Endothelial cell of umbilical vein (primary cell): ENCODE results near the gene SNED1. TPM values are rescaled to one million over a fixed set of nuclear protein-coding genes. Genes with fewer than 3 reads are reported as not detected.

Experiments used
- BruUV-seq: library from RNA; stranded (reverse); fragments of 400-500 nt; replicated peaks from 2 replicates; lab custom pipeline; 2021; lab: Mats Ljungman, UMichigan
- CTCF ChIA-PET: fragments of 300-600, 350-600 bp; sonication (Branson Sonifier 250); formaldehyde crosslinking; loops from one replicate; lab custom pipeline; 2021; ENCODE audit warnings: antibody characterized with exemption, inconsistent platforms; lab: Charles Lee
- POLR2A ChIA-PET: fragments of 300-600, 350-600 bp; sonication (Branson Sonifier 250); formaldehyde crosslinking; loops from one replicate; lab custom pipeline; 2021; ENCODE audit warnings: antibody characterized with exemption, inconsistent platforms; lab: Charles Lee
- DNase-seq: peaks from one replicate; pipeline ENCODE4 v3.0.0-alpha.2; 2011; ENCODE audit warnings: low read depth, low spot score
- FAIRE-seq: peaks from 2 replicates; lab custom pipeline; 2011; peaks lifted over from hg19 to GRCh38; lab: Jason Lieb, UNC
- H2AFZ ChIP-seq: 2 replicates; pipeline ENCODE4 v1.6.0; 2012; ENCODE audit warnings: low read depth, low read length, control low read depth, inconsistent platforms
- H3K27ac ChIP-seq: 2 replicates; pipeline ENCODE4 v1.5.1; 2011; ENCODE audit warnings: low read depth, mild to moderate bottlenecking, control low read depth, low read length, moderate library complexity; ENCODE audit not compliant: insufficient read depth
- H3K27me3 ChIP-seq, 2 experiments: 2 replicates each; pipeline versions ENCODE4 v1.6.0 to v1.6.1; 2011; ENCODE audit warnings: low read length in 2 of 2, mixed read lengths in 1 of 2; ENCODE audit not compliant: control insufficient read depth in 2 of 2, insufficient read depth in 2 of 2
- H3K36me3 ChIP-seq, 2 experiments: 2 replicates in 1 of 2; 3 replicates in 1 of 2; pipeline ENCODE4 v1.5.1; 2011; ENCODE audit warnings: low read length in 2 of 2, mild to moderate bottlenecking in 1 of 2, moderate library complexity in 1 of 2; ENCODE audit not compliant: control insufficient read depth in 2 of 2, insufficient read depth in 2 of 2; ENCODE audit errors: extremely low read depth in 1 of 2
- H3K4me1 ChIP-seq: 3 replicates; pipeline ENCODE4 v1.5.1; 2011; ENCODE audit warnings: mild to moderate bottlenecking, low read length; ENCODE audit not compliant: control insufficient read depth, insufficient read depth; ENCODE audit errors: extremely low read depth
- H3K4me2 ChIP-seq: 2 replicates; pipeline ENCODE4 v1.6.1; 2011; ENCODE audit warnings: low read length, control low read depth, mixed read lengths; ENCODE audit not compliant: insufficient read depth
- H3K4me3 ChIP-seq, 3 experiments: fragments of 200-600 bp in 1 of 3; sonication (generic), shearing (Covaris generic) in 1 of 3; replicated peaks in 1 of 3; 2 replicates each; pipeline ENCODE4 v1.5.1; 2011 to 2016; ENCODE audit warnings: control low read depth in 3 of 3, low read length in 3 of 3, mild to moderate bottlenecking in 2 of 3, inconsistent platforms in 1 of 3, low read depth in 1 of 3, moderate library complexity in 1 of 3; ENCODE audit not compliant: insufficient read depth in 1 of 3
- H3K79me2 ChIP-seq: 2 replicates; pipeline ENCODE4 v1.6.0; 2012; ENCODE audit warnings: low read length, inconsistent platforms; ENCODE audit not compliant: control insufficient read depth, insufficient read depth
- H3K9ac ChIP-seq: replicated peaks from 2 replicates; pipeline ENCODE3; 2011; ENCODE audit warnings: low read length, control low read depth; ENCODE audit not compliant: insufficient read depth; ENCODE audit errors: extremely low read depth
- H3K9me1 ChIP-seq: replicated peaks from 3 replicates; pipeline ENCODE4 v1.6.0; 2011; ENCODE audit warnings: mild to moderate bottlenecking, low read length; ENCODE audit not compliant: control insufficient read depth, insufficient read depth; ENCODE audit errors: extremely low read depth
- H3K9me3 ChIP-seq: replicated peaks from 2 replicates; pipeline ENCODE4 v1.5.1; 2012; ENCODE audit warnings: low read length, inconsistent platforms; ENCODE audit not compliant: control insufficient read depth, insufficient read depth
- H4K20me1 ChIP-seq: replicated peaks from 2 replicates; pipeline ENCODE3; 2011; ENCODE audit warnings: mild to moderate bottlenecking, low read length; ENCODE audit not compliant: control insufficient read depth, insufficient read depth; ENCODE audit errors: extremely low read depth
- EZH2 ChIP-seq: IDR thresholded peaks from 2 replicates; pipeline ENCODE4 v1.6.1; 2012; ENCODE audit warnings: borderline replicate concordance, low read depth, mild to moderate bottlenecking, moderate library complexity, low read length, inconsistent platforms; ENCODE audit not compliant: severe bottlenecking
- JUN ChIP-seq: IDR thresholded peaks from 2 replicates; pipeline ENCODE4 v1.6.1; 2011; ENCODE audit warnings: borderline replicate concordance, low read depth; ENCODE audit not compliant: insufficient read length, insufficient read depth
- MYC ChIP-seq: IDR thresholded peaks from one replicate; pipeline ENCODE4 v1.6.1; 2011; ENCODE audit warnings: mild to moderate bottlenecking, low read depth, low read length
- POLR2A ChIP-seq: IDR thresholded peaks from 2 replicates; pipeline ENCODE4 v1.6.1; 2012; ENCODE audit warnings: low read depth, mild to moderate bottlenecking, control low read depth, low read length
- dilution Hi-C: fragments of 300-500 bp; cut with MboI; formaldehyde crosslinking; loops from one replicate; pipeline ENCODE4 v1.15.0; 2019; ENCODE audit warnings: low sequenced_read_pairs; ENCODE audit not compliant: extremely low pct_ligation_motif_present
- intact Hi-C: fragments of 100-400 bp; cut with micrococcal nuclease; formaldehyde crosslinking; loops from one replicate; pipeline ENCODE4 v1.10.0; 2022
- polyA plus RNA-seq, 4 experiments: library from polyadenylated mRNA; depleted of rRNA in 3 of 4; stranded (reverse) in 3 of 4; unstranded in 1 of 4; fragments of >200 nt; gene quantifications; 2 replicates each; pipeline versions ENCODE4 v1.2.1 to v1.2.3, GENCODE V29; 2011 to 2012; ENCODE audit warnings: missing spikeins in 1 of 4
- total RNA-seq: library from RNA; stranded (reverse); gene quantifications from 2 replicates; pipeline ENCODE4 v1.2.3, GENCODE V29; 2021
- TF ChIP-seq, protein P1 (sequence below): IDR thresholded peaks from 2 replicates; pipeline ENCODE4 v1.6.1; 2011; ENCODE audit not compliant: insufficient read depth, insufficient read length
- TF ChIP-seq, protein P2 (sequence below), 2 donors: IDR thresholded peaks; 1 replicate in 1 of 2; 2 replicates in 1 of 2; pipeline ENCODE4 v1.5.1; 2011; ENCODE audit warnings: low read length in 2 of 2, mild to moderate bottlenecking in 2 of 2, moderate library complexity in 2 of 2, control low read depth in 1 of 2, inconsistent platforms in 1 of 2, low read depth in 1 of 2; ENCODE audit not compliant: insufficient read depth in 1 of 2; ENCODE audit errors: extremely low read depth in 1 of 2

Gene SNED1
- total and polyA plus RNA-seq, 2 donors (not counting 3 experiments of a cell fraction or from before 2014, with no cell fraction given), result 14.1 to 17.2 TPM

DNA sequence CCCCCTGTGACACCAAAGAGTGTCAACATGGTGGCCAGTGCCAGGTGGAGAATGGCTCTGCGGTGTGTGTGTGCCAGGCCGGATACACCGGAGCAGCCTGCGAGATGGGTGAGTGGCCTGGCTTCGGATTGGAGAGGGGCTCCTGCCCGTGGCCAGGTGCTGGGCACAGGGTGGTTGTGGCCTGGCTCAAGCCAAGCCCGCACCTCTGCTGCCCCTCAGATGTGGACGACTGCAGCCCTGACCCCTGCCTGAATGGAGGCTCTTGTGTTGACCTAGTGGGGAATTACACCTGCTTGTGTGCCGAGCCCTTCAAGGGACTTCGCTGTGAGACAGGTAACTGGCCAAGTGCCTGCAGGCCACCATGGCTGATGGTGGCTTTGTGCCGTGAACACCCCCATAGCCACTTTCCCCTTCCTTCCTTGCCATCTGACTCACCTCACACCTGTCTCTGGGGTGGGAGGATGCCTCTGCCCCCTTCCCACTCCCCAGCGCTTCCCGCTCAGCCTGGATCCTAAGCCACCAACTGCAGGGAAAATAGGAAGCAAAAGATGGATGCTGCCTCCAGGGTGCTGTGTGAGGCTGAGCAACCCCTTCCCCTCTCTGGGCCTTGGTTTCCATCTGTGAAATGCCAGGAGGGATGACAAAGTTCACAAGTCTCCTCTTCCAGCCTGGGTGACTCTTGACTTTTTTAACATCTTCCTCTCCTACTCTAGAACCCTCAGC lies 41.8 kb downstream of the SNED1 start:
- no peak overlapping the region for H3K27ac ChIP-seq
- H3K4me3 ChIP-seq, result no peak overlapping the region
- dilution Hi-C loops, result no loop called here
- H3K9me1 ChIP-seq, result no peaks in the 10 kb centered on the region
- H2AFZ ChIP-seq, result no peak overlapping the region
- H3K4me2 ChIP-seq, result no peak overlapping the region
- no peak for DNase-seq
- FAIRE-seq, result no peak
- H3K9me3 ChIP-seq, result no peaks in the 10 kb centered on the region
- peaks cover 0 to 6% of the 10 kb centered on the region in 2 experiments for H3K36me3 ChIP-seq
- H3K9ac ChIP-seq, result no peak overlapping the region
- no peaks in the 10 kb centered on the region for H3K27me3 ChIP-seq
- no peaks in the 10 kb centered on the region for H4K20me1 ChIP-seq
- intact Hi-C loops, result no loop called here
- H3K79me2 ChIP-seq, result no peaks in the 10 kb centered on the region
- CTCF ChIA-PET, result interaction anchor here (2.4 kb wide), 1 partner anchor 38 kb away, joined by 8 read pairs; no protein-coding TSS in a partner anchor
- POLR2A ChIA-PET, result no interaction called here
- TF ChIP-seq, protein P1, sequence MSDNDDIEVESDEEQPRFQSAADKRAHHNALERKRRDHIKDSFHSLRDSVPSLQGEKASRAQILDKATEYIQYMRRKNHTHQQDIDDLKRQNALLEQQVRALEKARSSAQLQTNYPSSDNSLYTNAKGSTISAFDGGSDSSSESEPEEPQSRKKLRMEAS, result no peak
- TF ChIP-seq JUN (no peak), MYC (no peak), EZH2 (no peak), POLR2A (no peak)
- TF ChIP-seq, protein P2, sequence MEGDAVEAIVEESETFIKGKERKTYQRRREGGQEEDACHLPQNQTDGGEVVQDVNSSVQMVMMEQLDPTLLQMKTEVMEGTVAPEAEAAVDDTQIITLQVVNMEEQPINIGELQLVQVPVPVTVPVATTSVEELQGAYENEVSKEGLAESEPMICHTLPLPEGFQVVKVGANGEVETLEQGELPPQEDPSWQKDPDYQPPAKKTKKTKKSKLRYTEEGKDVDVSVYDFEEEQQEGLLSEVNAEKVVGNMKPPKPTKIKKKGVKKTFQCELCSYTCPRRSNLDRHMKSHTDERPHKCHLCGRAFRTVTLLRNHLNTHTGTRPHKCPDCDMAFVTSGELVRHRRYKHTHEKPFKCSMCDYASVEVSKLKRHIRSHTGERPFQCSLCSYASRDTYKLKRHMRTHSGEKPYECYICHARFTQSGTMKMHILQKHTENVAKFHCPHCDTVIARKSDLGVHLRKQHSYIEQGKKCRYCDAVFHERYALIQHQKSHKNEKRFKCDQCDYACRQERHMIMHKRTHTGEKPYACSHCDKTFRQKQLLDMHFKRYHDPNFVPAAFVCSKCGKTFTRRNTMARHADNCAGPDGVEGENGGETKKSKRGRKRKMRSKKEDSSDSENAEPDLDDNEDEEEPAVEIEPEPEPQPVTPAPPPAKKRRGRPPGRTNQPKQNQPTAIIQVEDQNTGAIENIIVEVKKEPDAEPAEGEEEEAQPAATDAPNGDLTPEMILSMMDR (IDR thresholded peaks at IDR 0.05; ENCODE audit: extremely low read depth in 1 of 2, insufficient read depth in 1 of 2, low read depth in 1 of 2, low read length in 2 of 2), result no peak
- H3K4me1 ChIP-seq, result peaks cover 3% of the 10 kb centered on the region
- no TSS peak for BruUV-seq
